Measurements from ENCODE around the gene FAM184A. TPM values are rescaled to one million over a fixed set of nuclear protein-coding genes. Genes with fewer than 3 reads are reported as not detected.

Gene FAM184A
- total and polyA plus RNA-seq, 2 of the 13 experiments (the other 11 are each of a cell fraction or from before 2014, with no cell fraction given), result 7.0 to 18.0 TPM

GRCh38 chr6:118934461-118935330, 143.8 kb downstream of the FAM184A start, which contains the start of gene MCM9 (continued):
- TF ChIP-seq ZNF691 (CRISPR knock-in tag; IDR thresholded peaks at IDR 0.05; ENCODE audit: borderline replicate concordance, low read depth), result peak; percentile 69
- peak; percentile 70; the same call in 1 of the 2 replicates for TF ChIP-seq KAT7 (CRISPR knock-in tag; IDR thresholded peaks at IDR 0.05; ENCODE audit: borderline replicate concordance)
- TF ChIP-seq MIER2 (CRISPR knock-in tag; IDR thresholded peaks at IDR 0.05), result no peak
- TF ChIP-seq, protein P1, sequence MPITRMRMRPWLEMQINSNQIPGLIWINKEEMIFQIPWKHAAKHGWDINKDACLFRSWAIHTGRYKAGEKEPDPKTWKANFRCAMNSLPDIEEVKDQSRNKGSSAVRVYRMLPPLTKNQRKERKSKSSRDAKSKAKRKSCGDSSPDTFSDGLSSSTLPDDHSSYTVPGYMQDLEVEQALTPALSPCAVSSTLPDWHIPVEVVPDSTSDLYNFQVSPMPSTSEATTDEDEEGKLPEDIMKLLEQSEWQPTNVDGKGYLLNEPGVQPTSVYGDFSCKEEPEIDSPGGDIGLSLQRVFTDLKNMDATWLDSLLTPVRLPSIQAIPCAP (CRISPR knock-in tag; IDR thresholded peaks at IDR 0.05; ENCODE audit: low read depth), result no peak
- 0 out of 2 replicates have a peak, but pooled peaks have one; percentile 2 for TF ChIP-seq HNF4G (IDR thresholded peaks at IDR 0.05; ENCODE audit: borderline replicate concordance, low read depth, low read length)
- no peak for TF ChIP-seq HNF4G (CRISPR knock-in tag; IDR thresholded peaks at IDR 0.05; ENCODE audit: borderline replicate concordance, low read depth)
- no peak; the same call in 1 of the 2 replicates for TF ChIP-seq ZNF562 (CRISPR knock-in tag; IDR thresholded peaks at IDR 0.05; ENCODE audit: borderline replicate concordance)
- TF ChIP-seq RXRA (CRISPR knock-in tag; IDR thresholded peaks at IDR 0.05), result peak; percentile 26; the same call in 1 of the 2 replicates
- no peak for TF ChIP-seq HOXA5 (CRISPR knock-in tag; IDR thresholded peaks at IDR 0.05)
- 0 out of 2 replicates have a peak, but pooled peaks have one; percentile 59 for TF ChIP-seq FLYWCH1 (CRISPR knock-in tag; IDR thresholded peaks at IDR 0.05)
- TF ChIP-seq TCF7 (IDR thresholded peaks at IDR 0.05; ENCODE audit: low read depth), result no peak
- TF ChIP-seq DR1 (CRISPR knock-in tag; IDR thresholded peaks at IDR 0.05), result peak; percentile 21; the same call in 1 of the 2 replicates
- peak; percentile 90 for TF ChIP-seq NRL (CRISPR knock-in tag; IDR thresholded peaks at IDR 0.05; ENCODE audit: borderline replicate concordance)
- TF ChIP-seq ZFAT (CRISPR knock-in tag; conservative IDR thresholded peaks at IDR 0.05), result 0 out of 2 replicates have a peak, but pooled peaks have one; percentile 58
- 0 out of 2 replicates have a peak, but pooled peaks have one; percentile 10 for TF ChIP-seq GATA4 (IDR thresholded peaks at IDR 0.05; ENCODE audit: borderline replicate concordance, low read depth)
- no peak for TF ChIP-seq ZFP36 (IDR thresholded peaks at IDR 0.05; ENCODE audit: borderline replicate concordance, low read depth, low read length, partially characterized antibody)
- no peak for TF ChIP-seq XBP1 (CRISPR knock-in tag; IDR thresholded peaks at IDR 0.05)
- TF ChIP-seq WIZ (CRISPR knock-in tag; IDR thresholded peaks at IDR 0.05), result no peak; the same call in 1 of the 2 replicates
- no peak; the same call in 1 of the 2 replicates for TF ChIP-seq ZBTB7B (CRISPR knock-in tag; IDR thresholded peaks at IDR 0.05)
- 0 out of 2 replicates have a peak, but pooled peaks have one; percentile 75 for TF ChIP-seq ZNF224 (CRISPR knock-in tag; IDR thresholded peaks at IDR 0.05)
- peak; percentile 80; the same call in 1 of the 2 replicates for TF ChIP-seq SMAD1 (CRISPR knock-in tag; IDR thresholded peaks at IDR 0.05; ENCODE audit: borderline replicate concordance, low read depth)
- no peak for TF ChIP-seq ZNF749 (CRISPR knock-in tag; IDR thresholded peaks at IDR 0.05; ENCODE audit: borderline replicate concordance)
- TF ChIP-seq ZZZ3 (CRISPR knock-in tag; IDR thresholded peaks at IDR 0.05; ENCODE audit: borderline replicate concordance), result no peak; the same call in 1 of the 2 replicates
- no peak for TF ChIP-seq SOX13 (IDR thresholded peaks at IDR 0.05)
- TF ChIP-seq SOX13 (CRISPR knock-in tag; conservative IDR thresholded peaks at IDR 0.05 in 1 of 2, IDR thresholded peaks at IDR 0.05 in 1 of 2), result peak in 1 of 2 experiments; percentile 8; a peak in 1 of 4 replicates
- TF ChIP-seq ZSCAN25 (CRISPR knock-in tag; IDR thresholded peaks at IDR 0.05), result 0 out of 2 replicates have a peak, but pooled peaks have one; percentile 39
- no peak for TF ChIP-seq ZBTB21 (CRISPR knock-in tag; IDR thresholded peaks at IDR 0.05)
- peak; percentile 33; the same call in 1 of the 2 replicates for TF ChIP-seq KLF13 (CRISPR knock-in tag; IDR thresholded peaks at IDR 0.05)
- no peak for TF ChIP-seq NFE2 (CRISPR knock-in tag; IDR thresholded peaks at IDR 0.05)
- no peak for TF ChIP-seq ATF7 (IDR thresholded peaks at IDR 0.05)
- peak; percentile 58; the same call in 1 of the 2 replicates for TF ChIP-seq ATF7 (CRISPR knock-in tag; IDR thresholded peaks at IDR 0.05)
